Measurements from ENCODE around the gene DNAL4. TPM values are rescaled to one million over a fixed set of nuclear protein-coding genes. Genes with fewer than 3 reads are reported as not detected.

DNAL4 gene
- total RNA-seq, 4 donors from 2014 or later, result 6.7 to 12.8 (median 9.4) TPM

DNA sequence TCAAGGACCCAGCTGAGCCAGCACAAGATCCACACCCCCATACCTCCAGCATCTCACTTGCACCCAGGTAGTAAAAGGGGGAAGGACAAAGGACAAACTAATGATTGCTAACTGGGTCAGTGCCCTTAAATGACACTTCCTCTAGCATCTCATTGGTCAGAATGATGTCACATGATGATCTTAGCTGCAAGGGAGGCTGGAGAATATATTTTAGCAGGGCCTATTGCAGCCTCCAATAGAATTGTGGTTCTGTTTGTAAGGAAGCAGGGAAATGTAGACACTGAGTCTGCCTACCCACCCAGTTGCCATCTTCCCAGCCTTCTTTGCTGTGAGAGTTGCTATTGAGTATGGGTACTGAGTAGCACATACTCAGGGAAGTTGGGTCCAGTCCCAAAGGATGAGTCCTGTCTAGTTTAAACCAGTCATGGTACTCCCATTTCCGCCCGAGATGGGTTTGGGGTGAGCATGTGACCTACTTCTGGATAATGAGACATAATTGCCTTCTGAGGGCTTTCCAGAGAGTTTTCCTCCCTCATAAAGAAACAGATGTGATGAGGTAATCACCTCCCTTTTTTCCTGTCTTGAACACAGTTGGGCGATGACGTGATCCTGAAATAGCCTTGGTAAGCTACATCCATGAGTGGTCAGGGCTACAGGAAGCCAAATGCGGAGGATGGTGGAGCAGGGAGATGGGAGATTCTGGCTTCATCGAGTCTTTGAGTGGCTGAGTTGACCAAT, 5.5 kb upstream of the DNAL4 start:
- ATAC-seq (ENCODE audit: low FRiP score) (no peak), DNase-seq (ENCODE audit: low spot score) (no peak)
- TF ChIP-seq, protein P1, sequence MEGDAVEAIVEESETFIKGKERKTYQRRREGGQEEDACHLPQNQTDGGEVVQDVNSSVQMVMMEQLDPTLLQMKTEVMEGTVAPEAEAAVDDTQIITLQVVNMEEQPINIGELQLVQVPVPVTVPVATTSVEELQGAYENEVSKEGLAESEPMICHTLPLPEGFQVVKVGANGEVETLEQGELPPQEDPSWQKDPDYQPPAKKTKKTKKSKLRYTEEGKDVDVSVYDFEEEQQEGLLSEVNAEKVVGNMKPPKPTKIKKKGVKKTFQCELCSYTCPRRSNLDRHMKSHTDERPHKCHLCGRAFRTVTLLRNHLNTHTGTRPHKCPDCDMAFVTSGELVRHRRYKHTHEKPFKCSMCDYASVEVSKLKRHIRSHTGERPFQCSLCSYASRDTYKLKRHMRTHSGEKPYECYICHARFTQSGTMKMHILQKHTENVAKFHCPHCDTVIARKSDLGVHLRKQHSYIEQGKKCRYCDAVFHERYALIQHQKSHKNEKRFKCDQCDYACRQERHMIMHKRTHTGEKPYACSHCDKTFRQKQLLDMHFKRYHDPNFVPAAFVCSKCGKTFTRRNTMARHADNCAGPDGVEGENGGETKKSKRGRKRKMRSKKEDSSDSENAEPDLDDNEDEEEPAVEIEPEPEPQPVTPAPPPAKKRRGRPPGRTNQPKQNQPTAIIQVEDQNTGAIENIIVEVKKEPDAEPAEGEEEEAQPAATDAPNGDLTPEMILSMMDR (IDR thresholded peaks at IDR 0.05), result no peak

GRCh38 chr22:38798496-38798895, 4.6 kb upstream of the DNAL4 start:
- no peak for DNase-seq (ENCODE audit: low spot score)
- TF ChIP-seq, protein P1 (IDR thresholded peaks at IDR 0.05), result no peak
- no peak for ATAC-seq (ENCODE audit: low FRiP score)

DNA sequence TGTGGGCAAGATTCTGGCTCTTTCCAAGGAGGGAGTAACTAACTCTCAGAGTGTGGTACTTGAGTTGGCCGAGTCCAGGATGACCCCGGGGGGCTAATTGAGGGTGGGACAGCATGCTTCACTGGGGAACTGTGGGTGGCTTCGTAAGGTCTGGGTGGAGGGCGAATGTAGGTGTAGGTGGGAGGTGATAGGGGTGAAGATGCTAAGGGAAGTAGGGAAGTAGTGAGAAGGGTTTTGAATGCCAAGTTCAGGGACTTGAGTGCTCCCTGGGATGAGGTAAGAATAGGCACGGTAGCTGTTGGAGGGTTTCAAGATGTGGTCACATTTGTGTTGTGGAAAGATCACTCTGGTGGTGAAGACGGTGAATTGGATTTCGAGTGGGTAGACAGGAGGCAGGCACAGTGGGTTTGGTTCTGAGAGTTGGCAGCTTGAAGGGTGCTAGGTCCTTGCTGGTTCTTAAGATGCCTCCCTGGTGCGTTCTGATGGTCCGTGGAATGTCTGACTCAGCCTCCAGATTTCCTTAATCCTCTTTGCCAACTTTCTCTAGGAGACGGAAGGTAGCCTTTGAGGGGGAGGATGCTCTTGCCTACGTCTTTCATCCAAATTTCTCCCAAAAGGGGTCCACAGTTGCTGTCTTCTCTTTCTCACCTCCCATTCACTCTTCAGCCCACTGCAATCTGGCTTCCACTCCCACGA, 2.5 kb upstream of the DNAL4 start:
- DNase-seq (ENCODE audit: low spot score) (no peak), ATAC-seq (ENCODE audit: low FRiP score) (no peak)
- TF ChIP-seq, protein P1 (IDR thresholded peaks at IDR 0.05), result no peak

DNA sequence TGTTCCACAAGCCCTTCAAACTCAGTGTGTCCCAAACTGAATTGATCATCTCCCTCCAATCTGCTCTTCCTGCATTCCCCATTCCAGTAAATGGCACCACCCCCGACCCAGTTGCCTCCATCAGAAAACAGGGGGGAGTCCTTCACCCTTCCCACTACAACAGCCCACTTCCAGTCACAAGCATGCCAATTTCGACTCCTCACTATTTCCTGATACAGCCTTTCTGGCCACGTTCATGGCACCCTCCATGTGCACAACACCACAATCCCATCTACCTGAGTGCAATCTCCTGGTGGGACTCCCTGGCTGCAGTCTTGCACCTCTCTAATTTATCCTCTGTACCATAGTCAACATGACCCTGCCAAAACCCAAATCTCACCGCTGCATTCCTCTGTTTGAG, 1.6 kb upstream of the DNAL4 start:
- no peak for ATAC-seq (ENCODE audit: low FRiP score)
- no peak for DNase-seq (ENCODE audit: low spot score)
- TF ChIP-seq, protein P1 (IDR thresholded peaks at IDR 0.05), result no peak

GRCh38 chr22:38793317-38793716, 626 bp downstream of the DNAL4 start:
- ATAC-seq (ENCODE audit: low FRiP score) (peak; percentile 10), DNase-seq (ENCODE audit: low spot score) (no peak)
- TF ChIP-seq, protein P1 (IDR thresholded peaks at IDR 0.05), result no peak

GRCh38 chr22:38792833-38793232, 1.1 kb downstream of the DNAL4 start:
- TF ChIP-seq, protein P1 (IDR thresholded peaks at IDR 0.05), result no peak
- DNase-seq (ENCODE audit: low spot score) (no peak), ATAC-seq (ENCODE audit: low FRiP score) (no peak)

DNA sequence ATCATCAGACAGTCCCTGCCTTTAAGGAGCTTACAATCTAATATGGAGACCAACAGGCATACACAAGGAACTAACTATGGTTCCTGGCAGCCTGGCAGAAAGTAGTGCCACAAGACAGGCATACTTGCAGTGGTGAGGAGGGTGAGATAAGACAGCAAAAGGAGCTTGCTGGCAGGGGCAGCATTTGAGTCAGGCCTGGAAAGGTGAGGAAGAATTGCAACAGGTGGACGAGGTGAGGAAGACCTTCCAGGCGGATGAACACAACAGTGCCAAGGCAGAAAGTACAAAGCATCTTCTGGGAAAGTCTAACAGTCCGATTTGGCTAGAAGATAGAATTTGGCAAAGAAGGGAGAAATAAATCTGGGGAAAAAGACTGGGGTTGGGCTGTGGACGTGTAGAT, 4.3 kb downstream of the DNAL4 start:
- ATAC-seq (ENCODE audit: low FRiP score) (no peak), DNase-seq (ENCODE audit: low spot score) (no peak)
- TF ChIP-seq, protein P1 (IDR thresholded peaks at IDR 0.05), result no peak
